GM23338 (cell line): ENCODE results near the gene ACSF3. TPM values are rescaled to one million over a fixed set of nuclear protein-coding genes. Genes with fewer than 3 reads are reported as not detected.

Source experiments
- ATAC-seq: fragments of 200-7000 bp; cut with Tn5 transposase; 3 replicates; pipeline ENCODE4 v1.9.1; 2020
- DNase-seq: peaks from one replicate; pipeline ENCODE4 v3.0.0-alpha.2; 2015; ENCODE audit warnings: low spot score
- H2AFZ ChIP-seq: fragments of 200-600 bp; sonication (generic); 2 replicates; pipeline ENCODE4 v1.8.0; 2016; ENCODE audit warnings: antibody characterized with exemption, mild to moderate bottlenecking, moderate library complexity
- H3F3A ChIP-seq: fragments of 200-600 bp; sonication (generic); replicated peaks from 2 replicates; pipeline ENCODE4 v1.8.0; 2017; ENCODE audit warnings: antibody characterized with exemption, mixed run types, low read depth
- H3K27ac ChIP-seq: fragments of 200-600 bp; sonication (generic); 2 replicates; pipeline ENCODE4 v1.6.1; 2016; ENCODE audit warnings: low read depth
- H3K27me3 ChIP-seq: fragments of 200-600 bp; sonication (generic); 2 replicates; pipeline ENCODE4 v1.8.0; 2016; ENCODE audit warnings: mild to moderate bottlenecking, mixed run types, moderate library complexity; ENCODE audit not compliant: insufficient read depth
- H3K36me3 ChIP-seq: fragments of 200-600 bp; sonication (generic); 2 replicates; pipeline ENCODE4 v1.8.0; 2016; ENCODE audit warnings: mild to moderate bottlenecking; ENCODE audit not compliant: insufficient read depth
- H3K4me1 ChIP-seq: fragments of 200-600 bp; sonication (generic); 2 replicates; pipeline ENCODE4 v1.8.0; 2016; ENCODE audit warnings: mild to moderate bottlenecking, moderate library complexity; ENCODE audit not compliant: insufficient read depth
- H3K4me2 ChIP-seq: fragments of 200-600 bp; sonication (generic); 2 replicates; pipeline ENCODE4 v1.7.1; 2017; ENCODE audit warnings: mixed run types
- H3K4me3 ChIP-seq: fragments of 200-600 bp; sonication (generic); 2 replicates; pipeline ENCODE4 v1.6.1; 2016; ENCODE audit warnings: mixed run types
- H3K79me2 ChIP-seq: fragments of 200-600 bp; sonication (generic); replicated peaks from 2 replicates; pipeline ENCODE4 v1.8.0; 2017; ENCODE audit warnings: mild to moderate bottlenecking; ENCODE audit not compliant: insufficient read depth
- H3K9me2 ChIP-seq: fragments of 200-600 bp; sonication (generic); 2 replicates; pipeline ENCODE4 v1.8.0; 2017; ENCODE audit not compliant: insufficient read depth
- H4K20me1 ChIP-seq: fragments of 200-600 bp; sonication (generic); replicated peaks from 2 replicates; pipeline ENCODE4 v1.8.0; 2017; ENCODE audit warnings: mild to moderate bottlenecking; ENCODE audit not compliant: insufficient read depth
- H3K27ac Mint-ChIP-seq: 2 replicates; pipeline ENCODE4 v1.8.0; 2020; ENCODE audit warnings: inconsistent platforms, mild to moderate bottlenecking, moderate library complexity, mixed read lengths
- H3K27me3 Mint-ChIP-seq: 3 replicates; pipeline ENCODE4 v1.8.0; 2022; ENCODE audit warnings: low read depth, mild to moderate bottlenecking, moderate library complexity, mixed read lengths, inconsistent platforms; ENCODE audit not compliant: insufficient read depth, poor library complexity
- H3K36me3 Mint-ChIP-seq: 3 replicates; pipeline ENCODE4 v1.8.0; 2021; ENCODE audit warnings: low read depth, mild to moderate bottlenecking, inconsistent platforms, moderate library complexity, mixed read lengths
- H3K4me1 Mint-ChIP-seq: 3 replicates; pipeline ENCODE4 v1.8.0; 2020; ENCODE audit warnings: mild to moderate bottlenecking, inconsistent platforms, mixed read lengths
- H3K4me3 Mint-ChIP-seq: 3 replicates; pipeline ENCODE4 v1.8.0; 2021; ENCODE audit warnings: moderate library complexity, mild to moderate bottlenecking, inconsistent platforms, mixed read lengths
- H3K9me3 Mint-ChIP-seq: 3 replicates; pipeline ENCODE4 v1.8.0; 2020; ENCODE audit warnings: moderate library complexity, mild to moderate bottlenecking, inconsistent platforms, mixed read lengths
- CREB1 ChIP-seq: fragments of 250-450 bp; sonication (Bioruptor Pico); IDR thresholded peaks from 2 replicates; pipeline ENCODE4 v1.5.0; 2020; ENCODE audit warnings: low read depth, mild to moderate bottlenecking, moderate library complexity
- CTCF ChIP-seq, 2 experiments: fragments of 200-600 bp in 1 of 2; sonication (generic) in 1 of 2; conservative IDR thresholded peaks; 2 replicates each; pipeline versions ENCODE4 v1.5.1 to v1.6.1; 2016 to 2017; ENCODE audit warnings: antibody characterized with exemption in 2 of 2, low read depth in 2 of 2, mild to moderate bottlenecking in 2 of 2, moderate library complexity in 1 of 2
- EZH2 ChIP-seq: fragments of 200-600 bp; sonication (generic); IDR thresholded peaks from one replicate; pipeline ENCODE4 v1.8.0; 2017; ENCODE audit warnings: antibody characterized with exemption, mild to moderate bottlenecking, low read depth; ENCODE audit not compliant: unreplicated experiment
- EZH2phosphoT487 ChIP-seq: fragments of 200-600 bp; sonication (generic); IDR thresholded peaks from one replicate; pipeline ENCODE4 v1.8.1; 2018; ENCODE audit warnings: antibody characterized with exemption; ENCODE audit not compliant: unreplicated experiment
- JUNB ChIP-seq: IDR thresholded peaks from one replicate; pipeline ENCODE4 v1.6.1; 2016; ENCODE audit warnings: antibody characterized with exemption; ENCODE audit not compliant: unreplicated experiment
- NANOG ChIP-seq: IDR thresholded peaks from 2 replicates; pipeline ENCODE4 v1.6.1; 2016; ENCODE audit warnings: antibody characterized with exemption, borderline replicate concordance
- POLR2AphosphoS5 ChIP-seq: IDR thresholded peaks from 2 replicates; pipeline ENCODE4 v1.6.1; 2016; ENCODE audit warnings: antibody characterized with exemption, low read depth
- REST ChIP-seq: IDR thresholded peaks from one replicate; pipeline ENCODE4 v1.6.1; 2018; ENCODE audit warnings: antibody characterized with exemption; ENCODE audit not compliant: unreplicated experiment
- STAT1 ChIP-seq: IDR thresholded peaks from one replicate; pipeline ENCODE4 v1.6.1; 2016; ENCODE audit warnings: antibody characterized with exemption; ENCODE audit not compliant: unreplicated experiment
- ZNF114 ChIP-seq: fragments of 250-450 bp; sonication (Bioruptor Pico); IDR thresholded peaks from 2 replicates; pipeline ENCODE4 v1.5.0; 2020; ENCODE audit warnings: mild to moderate bottlenecking, moderate library complexity
- ZNF331 ChIP-seq: fragments of 250-450 bp; sonication (Bioruptor Pico); IDR thresholded peaks from 2 replicates; pipeline ENCODE4 v1.5.0; 2020; ENCODE audit warnings: low read depth, mild to moderate bottlenecking, moderate library complexity
- polyA plus RNA-seq: library from polyadenylated mRNA; unstranded; fragments of >200 nt; fragmentation: Nextera tagmentation; extraction: Ambion mirVana; gene quantifications from 2 replicates; pipeline ENCODE4 v1.2.1, GENCODE V29; 2016
- total RNA-seq: library from RNA; depleted of rRNA; stranded (reverse); fragments of >200 nt; shearing (Covaris generic); gene quantifications from 2 replicates; pipeline ENCODE4 v1.2.3, GENCODE V29; 2014
- TF ChIP-seq, protein P1 (sequence below): IDR thresholded peaks from 2 replicates; pipeline ENCODE4 v1.6.1; 2016; ENCODE audit warnings: antibody characterized with exemption
- TF ChIP-seq, protein P2 (sequence below): fragments of 250-450 bp; sonication (Bioruptor Pico); IDR thresholded peaks from 2 replicates; pipeline ENCODE4 v1.5.0; 2020; ENCODE audit warnings: mild to moderate bottlenecking, moderate library complexity

Gene ACSF3
- total and polyA plus RNA-seq, 2 experiments from 2014 or later = 12.8 to 23.1 TPM

- H3K4me1 ChIP-seq = no peaks in the 10 kb centered on the region
- DNase-seq (no peak), ATAC-seq (no peak)
- Mint-ChIP-seq H3K27me3 (peaks cover 6% of the 10 kb centered on the region), H3K27ac (no peak overlapping the region), H3K4me1 (no peaks in the 10 kb centered on the region), H3K4me3 (no peak overlapping the region; the same call in 2 of the 3 replicates), H3K9me3 (peaks cover 35% of the 10 kb centered on the region), H3K36me3 (peaks cover 54% of the 10 kb centered on the region)
- peaks cover 5% of the 10 kb centered on the region; the same call in 1 of the 2 replicates for H3K36me3 ChIP-seq
- H3K27me3 ChIP-seq = no peaks in the 10 kb centered on the region
- H3K4me3 ChIP-seq = no peak overlapping the region
- H3K27ac ChIP-seq = no peak overlapping the region
- H2AFZ ChIP-seq = no peak overlapping the region
- H3K79me2 ChIP-seq = no peaks in the 10 kb centered on the region
- H3F3A ChIP-seq = no peaks in the 10 kb centered on the region
- H3K9me2 ChIP-seq = no peaks in the 10 kb centered on the region; the same call in 1 of the 2 replicates
- H3K4me2 ChIP-seq = no peak overlapping the region
- no peaks in the 10 kb centered on the region for H4K20me1 ChIP-seq
- TF ChIP-seq, protein P1, sequence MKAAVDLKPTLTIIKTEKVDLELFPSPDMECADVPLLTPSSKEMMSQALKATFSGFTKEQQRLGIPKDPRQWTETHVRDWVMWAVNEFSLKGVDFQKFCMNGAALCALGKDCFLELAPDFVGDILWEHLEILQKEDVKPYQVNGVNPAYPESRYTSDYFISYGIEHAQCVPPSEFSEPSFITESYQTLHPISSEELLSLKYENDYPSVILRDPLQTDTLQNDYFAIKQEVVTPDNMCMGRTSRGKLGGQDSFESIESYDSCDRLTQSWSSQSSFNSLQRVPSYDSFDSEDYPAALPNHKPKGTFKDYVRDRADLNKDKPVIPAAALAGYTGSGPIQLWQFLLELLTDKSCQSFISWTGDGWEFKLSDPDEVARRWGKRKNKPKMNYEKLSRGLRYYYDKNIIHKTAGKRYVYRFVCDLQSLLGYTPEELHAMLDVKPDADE = no peak
- TF ChIP-seq REST (no peak), ZNF331 (CRISPR knock-in tag) (no peak), EZH2phosphoT487 (no peak), STAT1 (no peak), NANOG (no peak), JUNB (no peak), ZNF114 (CRISPR knock-in tag) (no peak), CREB1 (CRISPR knock-in tag) (no peak), EZH2 (no peak), CTCF (conservative IDR thresholded peaks at IDR 0.05; ENCODE audit: low read depth in 2 of 2) (no peak), POLR2AphosphoS5 (no peak)
- TF ChIP-seq, protein P2, sequence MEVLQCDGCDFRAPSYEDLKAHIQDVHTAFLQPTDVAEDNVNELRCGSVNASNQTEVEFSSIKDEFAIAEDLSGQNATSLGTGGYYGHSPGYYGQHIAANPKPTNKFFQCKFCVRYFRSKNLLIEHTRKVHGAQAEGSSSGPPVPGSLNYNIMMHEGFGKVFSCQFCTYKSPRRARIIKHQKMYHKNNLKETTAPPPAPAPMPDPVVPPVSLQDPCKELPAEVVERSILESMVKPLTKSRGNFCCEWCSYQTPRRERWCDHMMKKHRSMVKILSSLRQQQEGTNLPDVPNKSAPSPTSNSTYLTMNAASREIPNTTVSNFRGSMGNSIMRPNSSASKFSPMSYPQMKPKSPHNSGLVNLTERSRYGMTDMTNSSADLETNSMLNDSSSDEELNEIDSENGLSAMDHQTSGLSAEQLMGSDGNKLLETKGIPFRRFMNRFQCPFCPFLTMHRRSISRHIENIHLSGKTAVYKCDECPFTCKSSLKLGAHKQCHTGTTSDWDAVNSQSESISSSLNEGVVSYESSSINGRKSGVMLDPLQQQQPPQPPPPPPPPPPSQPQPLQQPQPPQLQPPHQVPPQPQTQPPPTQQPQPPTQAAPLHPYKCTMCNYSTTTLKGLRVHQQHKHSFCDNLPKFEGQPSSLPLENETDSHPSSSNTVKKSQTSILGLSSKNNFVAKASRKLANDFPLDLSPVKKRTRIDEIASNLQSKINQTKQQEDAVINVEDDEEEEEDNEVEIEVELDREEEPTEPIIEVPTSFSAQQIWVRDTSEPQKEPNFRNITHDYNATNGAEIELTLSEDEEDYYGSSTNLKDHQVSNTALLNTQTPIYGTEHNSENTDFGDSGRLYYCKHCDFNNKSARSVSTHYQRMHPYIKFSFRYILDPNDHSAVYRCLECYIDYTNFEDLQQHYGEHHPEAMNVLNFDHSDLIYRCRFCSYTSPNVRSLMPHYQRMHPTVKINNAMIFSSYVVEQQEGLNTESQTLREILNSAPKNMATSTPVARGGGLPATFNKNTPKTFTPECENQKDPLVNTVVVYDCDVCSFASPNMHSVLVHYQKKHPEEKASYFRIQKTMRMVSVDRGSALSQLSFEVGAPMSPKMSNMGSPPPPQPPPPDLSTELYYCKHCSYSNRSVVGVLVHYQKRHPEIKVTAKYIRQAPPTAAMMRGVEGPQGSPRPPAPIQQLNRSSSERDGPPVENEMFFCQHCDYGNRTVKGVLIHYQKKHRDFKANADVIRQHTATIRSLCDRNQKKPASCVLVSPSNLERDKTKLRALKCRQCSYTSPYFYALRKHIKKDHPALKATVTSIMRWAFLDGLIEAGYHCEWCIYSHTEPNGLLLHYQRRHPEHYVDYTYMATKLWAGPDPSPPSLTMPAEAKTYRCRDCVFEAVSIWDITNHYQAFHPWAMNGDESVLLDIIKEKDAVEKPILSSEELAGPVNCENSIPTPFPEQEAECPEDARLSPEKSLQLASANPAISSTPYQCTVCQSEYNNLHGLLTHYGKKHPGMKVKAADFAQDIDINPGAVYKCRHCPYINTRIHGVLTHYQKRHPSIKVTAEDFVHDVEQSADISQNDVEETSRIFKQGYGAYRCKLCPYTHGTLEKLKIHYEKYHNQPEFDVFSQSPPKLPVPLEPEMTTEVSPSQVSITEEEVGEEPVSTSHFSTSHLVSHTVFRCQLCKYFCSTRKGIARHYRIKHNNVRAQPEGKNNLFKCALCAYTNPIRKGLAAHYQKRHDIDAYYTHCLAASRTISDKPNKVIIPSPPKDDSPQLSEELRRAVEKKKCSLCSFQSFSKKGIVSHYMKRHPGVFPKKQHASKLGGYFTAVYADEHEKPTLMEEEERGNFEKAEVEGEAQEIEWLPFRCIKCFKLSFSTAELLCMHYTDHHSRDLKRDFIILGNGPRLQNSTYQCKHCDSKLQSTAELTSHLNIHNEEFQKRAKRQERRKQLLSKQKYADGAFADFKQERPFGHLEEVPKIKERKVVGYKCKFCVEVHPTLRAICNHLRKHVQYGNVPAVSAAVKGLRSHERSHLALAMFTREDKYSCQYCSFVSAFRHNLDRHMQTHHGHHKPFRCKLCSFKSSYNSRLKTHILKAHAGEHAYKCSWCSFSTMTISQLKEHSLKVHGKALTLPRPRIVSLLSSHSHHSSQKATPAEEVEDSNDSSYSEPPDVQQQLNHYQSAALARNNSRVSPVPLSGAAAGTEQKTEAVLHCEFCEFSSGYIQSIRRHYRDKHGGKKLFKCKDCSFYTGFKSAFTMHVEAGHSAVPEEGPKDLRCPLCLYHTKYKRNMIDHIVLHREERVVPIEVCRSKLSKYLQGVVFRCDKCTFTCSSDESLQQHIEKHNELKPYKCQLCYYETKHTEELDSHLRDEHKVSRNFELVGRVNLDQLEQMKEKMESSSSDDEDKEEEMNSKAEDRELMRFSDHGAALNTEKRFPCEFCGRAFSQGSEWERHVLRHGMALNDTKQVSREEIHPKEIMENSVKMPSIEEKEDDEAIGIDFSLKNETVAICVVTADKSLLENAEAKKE (CRISPR knock-in tag) = no peak
Measured at GRCh38 chr16:89146211-89147005, 52.8 kb downstream of the ACSF3 start.
